ES-I3 (cell line): ENCODE results near the gene KRTAP19-8.

Experiments
- H3K36me3 ChIP-seq: 2 replicates; pipeline ENCODE4 v1.6.1; 2013; ENCODE audit warnings: mild to moderate bottlenecking, low read length, control low read depth, moderate library complexity; ENCODE audit not compliant: insufficient read depth
- H3K4me1 ChIP-seq: 2 replicates; pipeline ENCODE4 v1.6.1; 2013; ENCODE audit warnings: mild to moderate bottlenecking, control low read depth, low read length; ENCODE audit not compliant: insufficient read depth
- H3K9ac ChIP-seq: 2 replicates; pipeline ENCODE4 v1.6.1; 2013; ENCODE audit warnings: low read depth, mild to moderate bottlenecking, low read length, moderate library complexity
- H3K9me3 ChIP-seq: 2 replicates; pipeline ENCODE4 v1.6.1; 2013; ENCODE audit warnings: mild to moderate bottlenecking, low read length, moderate library complexity; ENCODE audit not compliant: control insufficient read depth, insufficient read depth

KRTAP19-8 gene

GRCh38 chr21:30990514-30991262 is 47.6 kb downstream of the KRTAP19-8 start:
- Histone ChIP-seq H3K9ac (no peak overlapping the region), H3K36me3 (no peaks in the 10 kb centered on the region), H3K9me3 (no peaks in the 10 kb centered on the region), H3K4me1 (no peaks in the 10 kb centered on the region)

DNA sequence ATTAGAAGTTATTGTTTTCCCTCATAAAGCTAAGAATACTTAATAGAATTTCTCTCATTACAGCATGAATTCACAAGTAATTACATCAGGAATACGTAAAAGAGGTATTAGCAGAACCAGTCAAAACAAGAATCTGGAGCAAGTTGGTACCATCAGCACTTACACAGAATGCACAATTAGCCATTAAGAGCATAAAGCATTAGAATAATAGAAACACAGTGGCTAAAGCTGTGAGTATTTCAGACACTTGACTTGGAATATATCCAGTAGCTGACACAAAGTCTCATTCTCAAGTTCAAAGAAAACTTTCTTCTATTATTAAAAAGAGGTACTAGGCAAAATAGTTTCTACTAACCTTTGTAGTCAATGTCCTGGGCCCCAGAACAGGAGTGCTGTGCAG is 49.6 kb downstream of the KRTAP19-8 start:
- Histone ChIP-seq H3K9me3 (no peaks in the 10 kb centered on the region), H3K36me3 (no peaks in the 10 kb centered on the region), H3K9ac (no peak overlapping the region), H3K4me1 (no peaks in the 10 kb centered on the region)
